IMR-90 (cell line): ENCODE results near the gene TMEM14A. TPM values are rescaled to one million over a fixed set of nuclear protein-coding genes. Genes with fewer than 3 reads are reported as not detected.

ENCODE experiments used
- ATAC-seq: fragments of 200-7000 bp; cut with Tn5 transposase; 2 replicates; pipeline ENCODE4 v1.9.1; 2020; ENCODE audit warnings: low read depth, mild to moderate bottlenecking, moderate library complexity
- BruUV-seq: library from RNA; stranded (reverse); fragments of 400-500 nt; replicated peaks from 2 replicates; lab custom pipeline; 2021; lab: Mats Ljungman, UMichigan
- CTCF ChIA-PET: fragments of 300-600 bp; formaldehyde crosslinking; extraction: SDS; loops from one replicate; lab custom pipeline; 2021; ENCODE audit warnings: antibody characterized with exemption; lab: Yijun Ruan, JAX
- POLR2A ChIA-PET: fragments of 300-600 bp; sonication (Branson Sonifier 250); formaldehyde crosslinking; loops from one replicate; lab custom pipeline; 2022; ENCODE audit warnings: antibody characterized with exemption; ENCODE audit not compliant: unreplicated experiment; lab: Charles Lee
- DNase-seq: peaks from one replicate; pipeline ENCODE4 v3.0.0; 2013
- H2AFZ ChIP-seq: replicated peaks from 2 replicates; pipeline ENCODE3; 2013; ENCODE audit warnings: low read length, mild to moderate bottlenecking; ENCODE audit not compliant: poor library complexity
- H2AK5ac ChIP-seq: 2 replicates; pipeline ENCODE4 v1.6.1; 2013; ENCODE audit warnings: low read depth, low read length, inconsistent platforms
- H2AK9ac ChIP-seq: replicated peaks from 2 replicates; pipeline ENCODE3; 2013; ENCODE audit warnings: mild to moderate bottlenecking, low read depth, low read length, moderate library complexity; ENCODE audit not compliant: poor library complexity
- H2BK120ac ChIP-seq: 2 replicates; pipeline ENCODE4 v1.6.1; 2013; ENCODE audit warnings: low read depth, low read length, inconsistent platforms
- H2BK15ac ChIP-seq: 3 replicates; pipeline ENCODE4 v1.6.1; 2013; ENCODE audit warnings: low read depth, low read length, inconsistent platforms
- H2BK20ac ChIP-seq: 2 replicates; pipeline ENCODE4 v1.6.1; 2013; ENCODE audit warnings: low read depth, mild to moderate bottlenecking, inconsistent platforms, low read length, moderate library complexity
- H2BK5ac ChIP-seq: 2 replicates; pipeline ENCODE4 v1.6.1; 2013; ENCODE audit warnings: mild to moderate bottlenecking, low read depth, low read length, inconsistent platforms; ENCODE audit not compliant: poor library complexity, severe bottlenecking
- H3K14ac ChIP-seq: replicated peaks from 2 replicates; pipeline ENCODE4 v1.6.1; 2013; ENCODE audit warnings: low read depth, low read length, inconsistent platforms
- H3K18ac ChIP-seq: 2 replicates; pipeline ENCODE4 v1.6.1; 2013; ENCODE audit warnings: low read depth, low read length, control low read depth
- H3K23ac ChIP-seq: 2 replicates; pipeline ENCODE4 v1.6.1; 2013; ENCODE audit warnings: low read depth, low read length, inconsistent platforms
- H3K27ac ChIP-seq: 2 replicates; pipeline ENCODE4 v1.5.1; 2013; ENCODE audit warnings: mild to moderate bottlenecking, control low read depth, low read length; ENCODE audit not compliant: insufficient read depth
- H3K27me3 ChIP-seq: 2 replicates; pipeline ENCODE4 v1.6.1; 2013; ENCODE audit warnings: low read length; ENCODE audit not compliant: control insufficient read depth, insufficient read depth
- H3K36me3 ChIP-seq: 2 replicates; pipeline ENCODE4 v1.6.1; 2013; ENCODE audit warnings: low read length, mixed read lengths; ENCODE audit not compliant: control insufficient read depth, insufficient read depth
- H3K4ac ChIP-seq: 2 replicates; pipeline ENCODE4 v1.6.1; 2013; ENCODE audit warnings: low read depth, low read length, inconsistent platforms
- H3K4me1 ChIP-seq: 2 replicates; pipeline ENCODE4 v1.6.1; 2013; ENCODE audit warnings: low read length, mixed read lengths; ENCODE audit not compliant: control insufficient read depth, insufficient read depth
- H3K4me2 ChIP-seq: 2 replicates; pipeline ENCODE4 v1.6.1; 2013; ENCODE audit warnings: low read depth, mild to moderate bottlenecking, control low read depth, low read length, moderate library complexity
- H3K4me3 ChIP-seq: 2 replicates; pipeline ENCODE4 v1.5.1; 2013; ENCODE audit warnings: low read depth, mild to moderate bottlenecking, control low read depth, low read length, moderate library complexity; ENCODE audit not compliant: insufficient read depth
- H3K56ac ChIP-seq: 2 replicates; pipeline ENCODE4 v1.6.1; 2013; ENCODE audit warnings: low read length, inconsistent platforms; ENCODE audit not compliant: insufficient read depth; ENCODE audit errors: extremely low read depth
- H3K79me1 ChIP-seq, 2 experiments: 2 replicates each; pipeline ENCODE4 v1.6.1; 2013; ENCODE audit warnings: low read length in 2 of 2, inconsistent platforms in 1 of 2, low read depth in 1 of 2
- H3K9ac ChIP-seq: 2 replicates; pipeline ENCODE4 v1.6.1; 2013; ENCODE audit warnings: low read depth, low read length, control low read depth
- H3K9me1 ChIP-seq: 2 replicates; pipeline ENCODE4 v1.6.1; 2013; ENCODE audit warnings: low read length, inconsistent platforms; ENCODE audit not compliant: insufficient read depth
- H3K9me3 ChIP-seq: 2 replicates; pipeline ENCODE4 v1.6.1; 2013; ENCODE audit warnings: low read length; ENCODE audit not compliant: control insufficient read depth, insufficient read depth
- H4K20me1 ChIP-seq: 2 replicates; pipeline ENCODE4 v1.6.1; 2013; ENCODE audit warnings: low read length, inconsistent platforms; ENCODE audit not compliant: insufficient read depth
- H4K5ac ChIP-seq: 2 replicates; pipeline ENCODE4 v1.6.1; 2013; ENCODE audit warnings: mild to moderate bottlenecking, low read depth, low read length, control low read depth
- H4K8ac ChIP-seq, 2 experiments: 2 replicates each; pipeline ENCODE4 v1.6.1; 2013; ENCODE audit warnings: low read depth in 2 of 2, low read length in 2 of 2, control low read depth in 1 of 2, inconsistent platforms in 1 of 2
- H4K91ac ChIP-seq: 2 replicates; pipeline ENCODE4 v1.6.1; 2013; ENCODE audit warnings: low read depth, low read length, inconsistent platforms; ENCODE audit not compliant: insufficient read depth
- BHLHE40 ChIP-seq: fragments of 150-350 bp; IDR thresholded peaks from 2 replicates; pipeline ENCODE4 v1.6.1; 2016; ENCODE audit warnings: mild to moderate bottlenecking, low read depth, low read length
- CEBPB ChIP-seq: IDR thresholded peaks from 2 replicates; pipeline ENCODE4 v1.6.1; 2012; ENCODE audit warnings: low read depth, low read length, improper control_type of control experiment
- CHD1 ChIP-seq: IDR thresholded peaks from 2 replicates; pipeline ENCODE4 v1.6.1; 2012; ENCODE audit warnings: low read depth, low read length, improper control_type of control experiment
- CTCF ChIP-seq: conservative IDR thresholded peaks from 2 replicates; pipeline ENCODE4 v1.5.1; 2012; ENCODE audit warnings: mild to moderate bottlenecking, low read depth, low read length, improper control_type of control experiment
- FOS ChIP-seq: fragments of 150-350 bp; IDR thresholded peaks from 2 replicates; pipeline ENCODE4 v1.6.1; 2016; ENCODE audit warnings: low read depth, low read length
- MAZ ChIP-seq: IDR thresholded peaks from 2 replicates; pipeline ENCODE4 v1.6.1; 2012; ENCODE audit warnings: low read depth, mild to moderate bottlenecking, low read length, improper control_type of control experiment, moderate library complexity, borderline replicate concordance
- NFE2L2 ChIP-seq: fragments of 150-350 bp; IDR thresholded peaks from 2 replicates; pipeline ENCODE4 v1.6.1; 2016; ENCODE audit warnings: low read depth, mild to moderate bottlenecking, low read length
- POLR2A ChIP-seq: IDR thresholded peaks from 2 replicates; pipeline ENCODE4 v1.6.1; 2012; ENCODE audit warnings: mild to moderate bottlenecking, low read depth, low read length
- RAD21 ChIP-seq: IDR thresholded peaks from 2 replicates; pipeline ENCODE4 v1.6.1; 2012; ENCODE audit warnings: low read length, improper control_type of control experiment
- SMC3 ChIP-seq: fragments of 150-350 bp; IDR thresholded peaks from 2 replicates; pipeline ENCODE4 v1.6.1; 2016; ENCODE audit warnings: low read depth, mild to moderate bottlenecking, antibody characterized with exemption, low read length, moderate library complexity
- WGBS, 2 experiments: methylation state at CpG; one replicate each; pipeline versions ENCODE4 v1.1.5 to v1.1.7; 2013; ENCODE audit warnings: missing lambda C conversion rate in 2 of 2; ENCODE audit not compliant: insufficient read length in 1 of 2; ENCODE audit errors: extremely low coverage in 2 of 2; 5-methylcytosine and 5-hydroxymethylcytosine counted together
- dilution Hi-C: fragments of 300-500 bp; cut with HindIII; formaldehyde crosslinking; loops from one replicate; pipeline ENCODE4 v1.14.3; 2018; ENCODE audit warnings: low sequenced_read_pairs; ENCODE audit not compliant: unreplicated experiment
- in situ Hi-C: fragments of 300-500 bp; cut with MboI; formaldehyde crosslinking; loops from 3 replicates; pipeline ENCODE4 v1.14.3; 2019; ENCODE audit warnings: low sequenced_read_pairs, inconsistent platforms, mixed read lengths
- intact Hi-C: fragments of 100-400 bp; cut with micrococcal nuclease; formaldehyde crosslinking; loops from 2 replicates; pipeline ENCODE4 v1.10.0; 2022
- polyA plus RNA-seq, 3 experiments: library from polyadenylated mRNA; depleted of rRNA; stranded (reverse); fragments of >200 nt; gene quantifications; 2 replicates each; pipeline ENCODE4 v1.2.3, GENCODE V29; 2012; ENCODE audit warnings: low replicate concordance in 1 of 3
- total RNA-seq: library from RNA; depleted of rRNA; stranded (reverse); fragments of >200 nt; gene quantifications from 2 replicates; pipeline ENCODE4 v1.2.3, GENCODE V29; 2012

Gene TMEM14A
- total and polyA plus RNA-seq, 2 of the 4 experiments (the other 2 are of a cell fraction) = 18.5 to 25.1 TPM

DNA sequence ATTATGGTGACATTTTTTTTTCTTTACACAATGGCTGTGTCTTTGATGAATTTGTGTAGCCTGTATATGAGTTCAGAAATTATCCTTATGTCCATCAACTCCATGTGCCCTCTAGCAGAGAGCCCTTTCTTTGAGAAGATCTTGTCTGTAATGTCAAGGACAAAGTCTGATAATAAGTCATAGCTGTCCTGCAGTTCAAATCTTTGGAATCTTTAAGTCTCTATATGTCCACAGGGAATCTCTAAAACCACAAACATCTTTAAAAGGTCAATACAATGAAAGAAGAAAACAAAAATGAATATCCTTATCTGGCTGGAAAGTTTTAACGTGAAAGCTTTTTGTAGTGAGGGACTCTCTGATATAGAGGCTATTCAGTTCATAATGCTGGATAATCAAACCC is 16.9 kb upstream of the TMEM14A start:
- Histone ChIP-seq H3K4ac (no peak overlapping the region), H3K56ac (no peak overlapping the region), H3K4me2 (no peak overlapping the region), H3K18ac (no peak overlapping the region), H3K36me3 (no peaks in the 10 kb centered on the region), H2BK20ac (no peak overlapping the region), H3K23ac (no peak overlapping the region), H3K27me3 (no peaks in the 10 kb centered on the region; the same call in 1 of the 2 replicates), H3K4me3 (no peak overlapping the region), H3K27ac (no peak overlapping the region), H4K91ac (no peak overlapping the region), H2BK5ac (no peak overlapping the region), H2BK15ac (no peak overlapping the region), H4K5ac (no peak overlapping the region), H2BK120ac (no peak overlapping the region), H3K9me1 (peaks cover 3% of the 10 kb centered on the region; the same call in 1 of the 2 replicates), H4K8ac (no peak overlapping the region), H3K9me3 (no peaks in the 10 kb centered on the region), H3K79me1 (no peaks in the 10 kb centered on the region), H4K20me1 (no peaks in the 10 kb centered on the region), H3K4me1 (peaks cover 2% of the 10 kb centered on the region; the same call in 1 of the 2 replicates), H3K9ac (no peak overlapping the region), H2AK5ac (no peak overlapping the region), H2AFZ (no peak overlapping the region), H2AK9ac (no peak overlapping the region), H3K14ac (no peak overlapping the region)
- in situ Hi-C loops (loop anchor here (5.0 kb wide), 1 partner anchor 77 kb away; the partner anchor contains the start of gene TRAM2), dilution Hi-C loops (loop anchor here (25.0 kb wide), 1 partner anchor 242 kb away; the partner anchor contains the start of gene EFHC1), intact Hi-C loops (no loop called here)
- BruUV-seq = no TSS peak
- ATAC-seq (no peak), DNase-seq (no peak)
- no peak for TF ChIP-seq POLR2A
- no peak for TF ChIP-seq BHLHE40
- no peak for TF ChIP-seq RAD21
- TF ChIP-seq CEBPB = no peak
- no peak for TF ChIP-seq SMC3
- no peak for TF ChIP-seq CTCF
- no peak for TF ChIP-seq CHD1
- TF ChIP-seq FOS = no peak
- TF ChIP-seq NFE2L2 = no peak
- no peak for TF ChIP-seq MAZ
- no CpG with 5 or more reads among the region's 1 CpG for WGBS, 2 experiments
- ChIA-PET CTCF (no interaction called here), POLR2A (no interaction called here)
